ENCODE results near the gene VEZT.

- TF ChIP-seq CTCF (IDR thresholded peaks at IDR 0.05; ENCODE audit: low read length) (no peak), EZH2 (IDR thresholded peaks at IDR 0.05; ENCODE audit: borderline replicate concordance, low read length) (no peak)
Observed at GRCh38 chr12:95187865-95188415, 29.7 kb upstream of the VEZT start.

Data from OCI-LY1 (cell line).